ENCODE measurements around the gene KRT36.

- no peak for TF ChIP-seq SP1 (IDR thresholded peaks at IDR 0.05)
- TF ChIP-seq PKNOX1 (IDR thresholded peaks at IDR 0.05) = no peak
- no peak for TF ChIP-seq LEF1 (IDR thresholded peaks at IDR 0.05; ENCODE audit: borderline replicate concordance)
- no peak for TF ChIP-seq L3MBTL2 (conservative IDR thresholded peaks at IDR 0.05)
- TF ChIP-seq FOXA1 (IDR thresholded peaks at IDR 0.05) = no peak
Observed at GRCh38 chr17:41505007-41505808, 15.5 kb upstream of the KRT36 start, which contains the start of gene KRT13.
